GM12878 (cell line): ENCODE results near the gene AMER2. TPM values are rescaled to one million over a fixed set of nuclear protein-coding genes. Genes with fewer than 3 reads are reported as not detected.

Experiments used
- ATAC-seq: fragments of 200-7000 bp; cut with Tn5 transposase; 3 replicates; pipeline ENCODE4 v1.9.1; 2020; ENCODE audit warnings: mild to moderate bottlenecking, moderate library complexity
- BruUV-seq: library from RNA; stranded (reverse); fragments of 400-500 nt; replicated peaks from 2 replicates; lab custom pipeline; 2021; lab: Mats Ljungman, UMichigan
- CTCF ChIA-PET: fragments of 300-600 bp; sonication (Branson Sonifier 250); formaldehyde crosslinking; extraction: SDS; loops from one replicate; lab custom pipeline; 2021; ENCODE audit warnings: inconsistent platforms; lab: Yijun Ruan, JAX
- POLR2A ChIA-PET: fragments of 350-600 bp; formaldehyde crosslinking; extraction: SDS; loops from one replicate; lab custom pipeline; 2021; ENCODE audit warnings: inconsistent platforms; lab: Charles Lee
- RAD21 ChIA-PET: fragments of 300-600 bp; sonication (Branson Sonifier 250); formaldehyde crosslinking; loops from one replicate; lab custom pipeline; 2023; ENCODE audit warnings: antibody characterized with exemption; ENCODE audit not compliant: unreplicated experiment; lab: Charles Lee
- SMC1A ChIA-PET: fragments of 300-600 bp; sonication (Branson Sonifier 250); formaldehyde crosslinking; loops from one replicate; lab custom pipeline; 2023; ENCODE audit not compliant: unreplicated experiment, uncharacterized antibody; lab: Charles Lee
- DNase-seq: peaks from one replicate; pipeline ENCODE4 v3.0.0-alpha.2; 2011; ENCODE audit warnings: low read depth, low spot score
- FAIRE-seq: peaks from 3 replicates; lab custom pipeline; 2011; peaks lifted over from hg19 to GRCh38; lab: Jason Lieb, UNC
- H2AFZ ChIP-seq: 2 replicates; pipeline ENCODE4 v1.6.0; 2011; ENCODE audit warnings: low read depth, low read length, control low read depth; ENCODE audit not compliant: control insufficient read depth
- H3K27ac ChIP-seq: 2 replicates; pipeline ENCODE4 v1.5.1; 2011; ENCODE audit warnings: control low read depth; ENCODE audit not compliant: control insufficient read depth, insufficient read depth
- H3K27me3 ChIP-seq, 2 experiments: replicated peaks in 1 of 2; 2 replicates each; pipeline versions ENCODE4 v1.6.0 to v1.6.1; 2011; ENCODE audit warnings: low read length in 1 of 2; ENCODE audit not compliant: control insufficient read depth in 2 of 2, insufficient read depth in 2 of 2
- H3K36me3 ChIP-seq, 2 experiments: 2 replicates each; pipeline ENCODE4 v1.5.1; 2011; ENCODE audit warnings: low read length in 1 of 2; ENCODE audit not compliant: control insufficient read depth in 2 of 2, insufficient read depth in 2 of 2
- H3K4me1 ChIP-seq: 2 replicates; pipeline ENCODE4 v1.6.1; 2011; ENCODE audit warnings: mild to moderate bottlenecking, low read length, moderate library complexity, mixed read lengths; ENCODE audit not compliant: control insufficient read depth, insufficient read depth
- H3K4me2 ChIP-seq: 2 replicates; pipeline ENCODE4 v1.6.0; 2011; ENCODE audit warnings: control low read depth; ENCODE audit not compliant: control insufficient read depth, insufficient read depth
- H3K4me3 ChIP-seq: fragments of 200-600 bp; sonication (generic); 2 replicates; pipeline ENCODE4 v1.5.1; 2016
- H3K79me2 ChIP-seq: 2 replicates; pipeline ENCODE4 v1.6.0; 2011; ENCODE audit warnings: low read length; ENCODE audit not compliant: control insufficient read depth, insufficient read depth
- H3K9ac ChIP-seq: 2 replicates; pipeline ENCODE4 v1.8.0; 2011; ENCODE audit warnings: low read length, control low read depth, mixed read lengths; ENCODE audit not compliant: control insufficient read depth, insufficient read depth
- H3K9me3 ChIP-seq: replicated peaks from 3 replicates; pipeline ENCODE4 v1.5.1; 2011; ENCODE audit warnings: mild to moderate bottlenecking, low read length; ENCODE audit not compliant: control insufficient read depth, insufficient read depth
- H4K20me1 ChIP-seq: 2 replicates; pipeline ENCODE4 v1.6.0; 2011; ENCODE audit not compliant: control insufficient read depth, insufficient read depth
- ATF7 ChIP-seq: fragments of 450-650 bp; IDR thresholded peaks from 2 replicates; pipeline ENCODE4 v1.6.1; 2016; ENCODE audit warnings: low read depth, mild to moderate bottlenecking
- CBFB ChIP-seq: IDR thresholded peaks from 2 replicates; pipeline ENCODE4 v1.6.1; 2016; ENCODE audit warnings: antibody characterized with exemption, low read depth
- CEBPB ChIP-seq, 2 experiments: fragments of 150-350 bp in 1 of 2; IDR thresholded peaks; 2 replicates each; pipeline ENCODE4 v1.6.1; 2012 to 2014; ENCODE audit warnings: low read depth in 2 of 2, low read length in 2 of 2, borderline replicate concordance in 1 of 2, inconsistent platforms in 1 of 2
- DPF2 ChIP-seq: fragments of 450-650 bp; IDR thresholded peaks from 2 replicates; pipeline ENCODE4 v1.6.1; 2017; ENCODE audit warnings: mild to moderate bottlenecking
- GATAD2B ChIP-seq: fragments of 450-650 bp; conservative IDR thresholded peaks from 2 replicates; pipeline ENCODE4 v1.6.1; 2017; ENCODE audit warnings: low read depth, mild to moderate bottlenecking, moderate library complexity
- HDGF ChIP-seq: fragments of 450-650 bp; IDR thresholded peaks from 2 replicates; pipeline ENCODE4 v1.6.1; 2016; ENCODE audit warnings: antibody characterized with exemption
- IKZF1 ChIP-seq: fragments of 450-650 bp; conservative IDR thresholded peaks from 2 replicates; pipeline ENCODE4 v1.6.1; 2017; ENCODE audit warnings: antibody characterized with exemption, mild to moderate bottlenecking
- NKRF ChIP-seq: fragments of 450-650 bp; conservative IDR thresholded peaks from 2 replicates; pipeline ENCODE4 v1.6.1; 2017; ENCODE audit warnings: mild to moderate bottlenecking, moderate library complexity
- PAX5 ChIP-seq: IDR thresholded peaks from 2 replicates; pipeline ENCODE4 v1.6.1; 2011; ENCODE audit warnings: low read depth, low read length, borderline replicate concordance
- POLR2AphosphoS2 ChIP-seq: IDR thresholded peaks from 2 replicates; pipeline ENCODE4 v1.6.1; 2011; ENCODE audit warnings: low read depth, mild to moderate bottlenecking, low read length, improper control_type of control experiment, moderate library complexity
- RAD21 ChIP-seq: IDR thresholded peaks from 2 replicates; pipeline ENCODE4 v1.6.1; 2011; ENCODE audit warnings: mild to moderate bottlenecking, low read depth, low read length, moderate library complexity; ENCODE audit not compliant: insufficient read depth
- RB1 ChIP-seq: fragments of 450-650 bp; formaldehyde crosslinking; IDR thresholded peaks from 2 replicates; pipeline ENCODE4 v1.6.1; 2017; ENCODE audit warnings: mild to moderate bottlenecking, borderline replicate concordance
- RELB ChIP-seq: fragments of 450-650 bp; IDR thresholded peaks from 2 replicates; pipeline ENCODE4 v1.6.1; 2017; ENCODE audit warnings: low read depth, mild to moderate bottlenecking, moderate library complexity
- SIN3A ChIP-seq: IDR thresholded peaks from 2 replicates; pipeline ENCODE4 v1.6.1; 2012; ENCODE audit warnings: low read depth, low read length, improper control_type of control experiment
- SMC3 ChIP-seq: IDR thresholded peaks from 2 replicates; pipeline ENCODE4 v1.6.1; 2011; ENCODE audit warnings: low read length, improper control_type of control experiment, borderline replicate concordance
- SUZ12 ChIP-seq: fragments of 200-600 bp; sonication (generic); IDR thresholded peaks from one replicate; pipeline ENCODE4 v1.6.1; 2018; ENCODE audit warnings: antibody characterized with exemption, mild to moderate bottlenecking; ENCODE audit not compliant: unreplicated experiment
- TAF1 ChIP-seq: IDR thresholded peaks from 2 replicates; pipeline ENCODE4 v1.6.1; 2011; ENCODE audit warnings: mild to moderate bottlenecking, low read depth, low read length, borderline replicate concordance
- TARDBP ChIP-seq: IDR thresholded peaks from 2 replicates; pipeline ENCODE4 v1.6.1; 2016; ENCODE audit warnings: borderline replicate concordance
- ZBED1 ChIP-seq: IDR thresholded peaks from 2 replicates; pipeline ENCODE4 v1.6.1; 2016; ENCODE audit warnings: borderline replicate concordance
- ZNF384 ChIP-seq: IDR thresholded peaks from 2 replicates; pipeline ENCODE4 v1.6.1; 2012; ENCODE audit warnings: low read depth, mild to moderate bottlenecking, low read length, improper control_type of control experiment, borderline replicate concordance
- WGBS: methylation state at CpG from one replicate; pipeline ENCODE4 v1.1.6; 2016; ENCODE audit warnings: low lambda C conversion rate; ENCODE audit not compliant: insufficient replicate concordance, insufficient coverage; ENCODE audit errors: missing lambda C conversion rate; 5-methylcytosine and 5-hydroxymethylcytosine counted together
- in situ Hi-C: fragments of 300-500 bp; cut with MboI; formaldehyde crosslinking; loops from 9 replicates; pipeline ENCODE4 v1.14.3; 2018; ENCODE audit warnings: mixed read lengths
- intact Hi-C: fragments of 100-400 bp; cut with micrococcal nuclease; formaldehyde crosslinking; loops from one replicate; pipeline ENCODE4 v1.14.2; 2022; ENCODE audit not compliant: unreplicated experiment
- polyA plus RNA-seq, 11 experiments: library from polyadenylated mRNA; depleted of rRNA in 4 of 11; unstranded in 6 of 11; stranded (reverse) in 5 of 11; fragments of >200 nt; fragmentation: Nextera tagmentation in 4 of 11; fragmentation: Illumina TruSeq in 1 of 11; extraction: Ambion mirVana in 4 of 11; extraction: Trizol in 1 of 11; gene quantifications; 1 replicate in 1 of 11; 2 replicates in 10 of 11; pipeline versions ENCODE4 v1.2.1 to v1.2.3, GENCODE V29; 2011 to 2016; ENCODE audit warnings: inconsistent platforms in 2 of 11, missing spikeins in 2 of 11, low read depth in 1 of 11
- total RNA-seq, 4 experiments: library from RNA; depleted of rRNA in 3 of 4; stranded (reverse); fragments of >200 nt in 3 of 4; fragmentation: Illumina TruSeq in 1 of 4; extraction: Trizol in 1 of 4; gene quantifications; 2 replicates each; pipeline versions ENCODE4 v1.2.1 to v1.2.3, GENCODE V29; 2013 to 2021

AMER2 gene
- total and polyA plus RNA-seq, 10 of the 15 experiments (the other 5 are each of a cell fraction or from before 2014, with no cell fraction given): 0.01 to 0.34 (median 0.21) TPM

GRCh38 chr13:25114220-25114619 is 57.9 kb downstream of the AMER2 start:
- POLR2A ChIA-PET: no interaction called here
- no TSS peak for BruUV-seq
- ATAC-seq: peak; percentile 96
- Histone ChIP-seq H3K27me3 (peaks cover 0 to 3% of the 10 kb centered on the region in 2 experiments; a peak in 1 of 4 replicates), H3K4me2 (peak overlapping the region; percentile 57), H2AFZ (peak overlapping the region; percentile 75), H4K20me1 (no peaks in the 10 kb centered on the region), H3K27ac (no peak overlapping the region), H3K9me3 (no peaks in the 10 kb centered on the region), H3K9ac (no peak overlapping the region), H3K4me3 (no peak overlapping the region), H3K4me1 (peaks cover 9% of the 10 kb centered on the region), H3K36me3 (no peaks in the 10 kb centered on the region), H3K79me2 (no peaks in the 10 kb centered on the region)
- RAD21 ChIA-PET: interaction anchor here (0.8 to 1.2 kb wide), 3 partner anchors 30 to 72 kb away, joined by 3 to 5 read pairs (median 4); no protein-coding TSS in a partner anchor
- in situ Hi-C loops: no loop called here
- intact Hi-C loops: loop anchor here (1.0 to 2.0 kb wide), 4 partner anchors 29 to 135 kb away; no protein-coding TSS in a partner anchor
- 17% methylated on average over 3 of the region's 3 CpGs for WGBS
- CTCF ChIA-PET: interaction anchor here (0.6 to 4.0 kb wide), 33 partner anchors 8 to 400 kb away, joined by 3 to 48 read pairs (median 3); partner anchors contain the start of gene AMER2
- SMC1A ChIA-PET: interaction anchor here (0.6 to 2.5 kb wide), 8 partner anchors 9 to 425 kb away, joined by 3 to 8 read pairs (median 3); no protein-coding TSS in a partner anchor
- FAIRE-seq: peak; percentile 64
- DNase-seq: peak; percentile 56
- no peak for TF ChIP-seq POLR2AphosphoS2
- TF ChIP-seq NKRF: no peak
- TF ChIP-seq DPF2: no peak
- TF ChIP-seq RELB: no peak
- peak; percentile 45; the same call in 1 of the 2 replicates for TF ChIP-seq RB1
- no peak for TF ChIP-seq CEBPB (IDR thresholded peaks at IDR 0.05; ENCODE audit: borderline replicate concordance in 1 of 2, low read depth in 2 of 2, low read length in 2 of 2)
- TF ChIP-seq ZNF384: no peak
- no peak for TF ChIP-seq GATAD2B
- TF ChIP-seq CBFB: 0 out of 2 replicates have a peak, but pooled peaks have one; percentile 33
- no peak for TF ChIP-seq ATF7
- no peak for TF ChIP-seq PAX5
- TF ChIP-seq TARDBP: 0 out of 2 replicates have a peak, but pooled peaks have one; percentile 41
- no peak for TF ChIP-seq HDGF
- TF ChIP-seq SIN3A: no peak
- TF ChIP-seq ZBED1: no peak
- peak; percentile 80; the same call in 1 of the 2 replicates for TF ChIP-seq SMC3
- TF ChIP-seq IKZF1: no peak
- TF ChIP-seq TAF1: no peak
- no peak for TF ChIP-seq SUZ12
- TF ChIP-seq RAD21: peak; percentile 82
